ENCODE data around the gene OR5T3. TPM values are rescaled to one million over a fixed set of nuclear protein-coding genes. Genes with fewer than 3 reads are reported as not detected.
"Not testable (repeated sequence)": the region's sequence is repeated elsewhere in the genome, so short reads cannot be mapped to it uniquely, and the experiment has no call there.

Gene OR5T3
- total and polyA plus RNA-seq, 2 donors (not counting 3 experiments of a cell fraction or from before 2014, with no cell fraction given), result not detected

DNA sequence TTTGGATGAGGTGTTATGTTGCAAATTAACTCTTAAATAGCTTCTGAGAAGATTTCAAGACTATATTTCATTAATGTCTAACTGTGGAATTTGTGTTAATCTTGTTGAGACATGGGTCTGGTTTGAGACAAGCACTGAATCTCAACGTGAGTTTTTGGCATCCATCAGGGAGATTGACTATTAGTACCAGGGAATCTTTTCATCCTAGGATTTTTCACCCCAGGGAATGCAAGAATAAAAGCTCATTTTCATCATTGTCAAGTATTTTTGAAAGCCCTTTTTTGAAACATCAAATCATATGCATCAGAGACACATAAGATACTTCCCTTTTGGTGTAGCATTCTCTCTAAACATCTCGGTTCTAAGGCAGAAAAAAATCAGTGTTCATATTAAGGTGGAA, 37.5 kb upstream of the OR5T3 start:
- FAIRE-seq, result no peak
- dilution Hi-C loops (cut with MboI; ENCODE audit: extremely low pct_ligation_motif_present, low sequenced_read_pairs), result no loop called here
- POLR2A ChIA-PET, result no interaction called here

DNA sequence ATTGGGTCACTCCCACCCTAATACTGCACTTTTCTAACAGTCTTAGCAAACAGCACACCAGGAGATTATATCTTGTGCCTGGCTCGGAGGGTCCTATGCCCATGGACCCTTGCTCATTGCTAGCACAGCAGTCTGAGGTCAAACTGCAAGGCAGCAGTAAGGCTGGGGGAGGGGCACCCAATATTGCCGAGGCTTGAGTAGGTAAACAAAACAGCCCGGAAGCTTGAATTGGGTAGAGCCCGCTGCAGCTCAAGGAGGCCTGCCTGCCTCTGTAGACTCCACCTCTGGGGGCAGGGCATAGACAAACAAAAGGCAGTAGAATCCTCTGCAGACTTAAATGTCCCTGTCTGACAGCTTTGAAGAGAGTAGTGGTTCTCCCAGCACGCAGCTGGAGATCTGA, 32.3 kb upstream of the OR5T3 start:
- POLR2A ChIA-PET; CTCF ChIA-PET; H3K9ac ChIP-seq (replicated peaks; ENCODE audit: extremely low read depth, insufficient read depth, low read length); H3K36me3 ChIP-seq (ENCODE audit: control insufficient read depth in 2 of 2, extremely low read depth in 1 of 2, insufficient read depth in 2 of 2, low read length in 2 of 2); H3K79me2 ChIP-seq (ENCODE audit: control insufficient read depth, insufficient read depth, low read length); H3K9me1 ChIP-seq (replicated peaks; ENCODE audit: control insufficient read depth, extremely low read depth, insufficient read depth, low read length); H3K4me1 ChIP-seq (ENCODE audit: control insufficient read depth, extremely low read depth, insufficient read depth, low read length); DNase-seq (ENCODE audit: low read depth, low spot score); dilution Hi-C loops (cut with MboI; ENCODE audit: extremely low pct_ligation_motif_present, low sequenced_read_pairs); H2AFZ ChIP-seq (ENCODE audit: low read depth, low read length); H3K9me3 ChIP-seq (replicated peaks; ENCODE audit: control insufficient read depth, insufficient read depth, low read length); BruUV-seq (replicated peaks); H3K27me3 ChIP-seq (ENCODE audit: control insufficient read depth in 2 of 2, insufficient read depth in 2 of 2, low read length in 2 of 2); intact Hi-C loops (cut with micrococcal nuclease); H4K20me1 ChIP-seq (replicated peaks; ENCODE audit: control insufficient read depth, extremely low read depth, insufficient read depth, low read length); H3K4me3 ChIP-seq (replicated peaks in 1 of 3; ENCODE audit: insufficient read depth in 1 of 3, low read depth in 1 of 3, low read length in 3 of 3); FAIRE-seq; H3K4me2 ChIP-seq (ENCODE audit: insufficient read depth, low read length); H3K27ac ChIP-seq (ENCODE audit: insufficient read depth, low read depth, low read length): not testable (repeated sequence)

More for the DNA sequence above, 37.5 kb upstream of the OR5T3 start:
- H3K4me3 ChIP-seq (replicated peaks in 1 of 3; ENCODE audit: insufficient read depth in 1 of 3, low read depth in 1 of 3, low read length in 3 of 3), result no peak overlapping the region
- no peaks in the 10 kb centered on the region for H3K79me2 ChIP-seq (ENCODE audit: control insufficient read depth, insufficient read depth, low read length)
- no peak overlapping the region for H3K27ac ChIP-seq (ENCODE audit: insufficient read depth, low read depth, low read length)
- intact Hi-C loops (cut with micrococcal nuclease), result no loop called here
- no peaks in the 10 kb centered on the region for H3K9me1 ChIP-seq (replicated peaks; ENCODE audit: control insufficient read depth, extremely low read depth, insufficient read depth, low read length)
- no peaks in the 10 kb centered on the region for H3K27me3 ChIP-seq (ENCODE audit: control insufficient read depth in 2 of 2, insufficient read depth in 2 of 2, low read length in 2 of 2)
- CTCF ChIA-PET, result no interaction called here
- H3K9ac ChIP-seq (replicated peaks; ENCODE audit: extremely low read depth, insufficient read depth, low read length), result no peak overlapping the region
- H2AFZ ChIP-seq (ENCODE audit: low read depth, low read length), result no peak overlapping the region
- no TSS peak for BruUV-seq (replicated peaks)
- no peak for TF ChIP-seq GATA2 (IDR thresholded peaks at IDR 0.05; ENCODE audit: insufficient read depth, insufficient read length, low read depth, low read length)
- no peaks in the 10 kb centered on the region for H3K4me1 ChIP-seq (ENCODE audit: control insufficient read depth, extremely low read depth, insufficient read depth, low read length)
- no peak for DNase-seq (ENCODE audit: low read depth, low spot score)
- no peaks in the 10 kb centered on the region for H4K20me1 ChIP-seq (replicated peaks; ENCODE audit: control insufficient read depth, extremely low read depth, insufficient read depth, low read length)
- H3K9me3 ChIP-seq (replicated peaks; ENCODE audit: control insufficient read depth, insufficient read depth, low read length), result no peaks in the 10 kb centered on the region
- H3K4me2 ChIP-seq (ENCODE audit: insufficient read depth, low read length), result no peak overlapping the region
- no peaks in the 10 kb centered on the region for H3K36me3 ChIP-seq (ENCODE audit: control insufficient read depth in 2 of 2, extremely low read depth in 1 of 2, insufficient read depth in 2 of 2, low read length in 2 of 2)

DNA sequence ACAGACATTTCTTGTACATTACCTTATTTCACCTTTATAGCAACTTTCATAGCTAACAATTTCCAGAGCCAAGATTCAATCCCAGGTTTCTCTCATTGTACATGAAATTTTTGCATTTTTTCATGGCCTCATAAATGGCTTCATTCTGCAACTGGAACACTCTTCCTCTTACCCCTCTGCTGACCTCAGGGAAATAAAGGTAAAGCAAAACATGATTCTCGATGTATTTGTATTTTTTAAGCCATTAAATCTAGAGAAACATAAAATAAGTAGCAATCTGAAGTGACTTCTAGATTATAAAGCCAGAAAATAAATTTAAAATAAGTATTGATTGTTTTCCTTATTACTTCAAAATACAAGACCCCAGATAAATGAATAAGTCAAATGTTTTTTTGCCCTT, 17.9 kb upstream of the OR5T3 start, which contains the start of gene OR5T2:
Gene OR5T2 (minus strand): TSS at position 101 of the 400 bp plus-strand sequence. CDS start 1,193 bp downstream, outside the sequence.
- DNase-seq (ENCODE audit: low read depth, low spot score) (no peak), FAIRE-seq (no peak)
- no peak within 1 kb of the TSS for H3K27ac ChIP-seq (ENCODE audit: insufficient read depth, low read depth, low read length)
- H3K9ac ChIP-seq (replicated peaks; ENCODE audit: extremely low read depth, insufficient read depth, low read length), result no peak within 1 kb of the TSS
- no peaks in the 10 kb centered on the region for H3K27me3 ChIP-seq (ENCODE audit: control insufficient read depth in 2 of 2, insufficient read depth in 2 of 2, low read length in 2 of 2)
- no peak within 1 kb of the TSS for H3K4me2 ChIP-seq (ENCODE audit: insufficient read depth, low read length)
- no peaks in the 10 kb centered on the region for H3K4me1 ChIP-seq (ENCODE audit: control insufficient read depth, extremely low read depth, insufficient read depth, low read length)
- TF ChIP-seq JUN (IDR thresholded peaks at IDR 0.05; ENCODE audit: borderline replicate concordance, insufficient read depth, insufficient read length, low read depth) (no peak), EZH2 (IDR thresholded peaks at IDR 0.05; ENCODE audit: borderline replicate concordance, low read depth, low read length, severe bottlenecking) (no peak), MYC (IDR thresholded peaks at IDR 0.05; ENCODE audit: low read depth, low read length) (no peak), POLR2AphosphoS5 (IDR thresholded peaks at IDR 0.05; ENCODE audit: insufficient read depth, low read depth, low read length) (no peak), POLR2A (IDR thresholded peaks at IDR 0.05; ENCODE audit: low read depth, low read length) (no peak), FOS (IDR thresholded peaks at IDR 0.05; ENCODE audit: borderline replicate concordance, insufficient read depth, low read length) (no peak), GATA2 (IDR thresholded peaks at IDR 0.05; ENCODE audit: insufficient read depth, insufficient read length, low read depth, low read length) (no peak)
- TF ChIP-seq, protein P1, sequence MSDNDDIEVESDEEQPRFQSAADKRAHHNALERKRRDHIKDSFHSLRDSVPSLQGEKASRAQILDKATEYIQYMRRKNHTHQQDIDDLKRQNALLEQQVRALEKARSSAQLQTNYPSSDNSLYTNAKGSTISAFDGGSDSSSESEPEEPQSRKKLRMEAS (IDR thresholded peaks at IDR 0.05; ENCODE audit: insufficient read depth, insufficient read length), result no peak
- TF ChIP-seq, protein P2, sequence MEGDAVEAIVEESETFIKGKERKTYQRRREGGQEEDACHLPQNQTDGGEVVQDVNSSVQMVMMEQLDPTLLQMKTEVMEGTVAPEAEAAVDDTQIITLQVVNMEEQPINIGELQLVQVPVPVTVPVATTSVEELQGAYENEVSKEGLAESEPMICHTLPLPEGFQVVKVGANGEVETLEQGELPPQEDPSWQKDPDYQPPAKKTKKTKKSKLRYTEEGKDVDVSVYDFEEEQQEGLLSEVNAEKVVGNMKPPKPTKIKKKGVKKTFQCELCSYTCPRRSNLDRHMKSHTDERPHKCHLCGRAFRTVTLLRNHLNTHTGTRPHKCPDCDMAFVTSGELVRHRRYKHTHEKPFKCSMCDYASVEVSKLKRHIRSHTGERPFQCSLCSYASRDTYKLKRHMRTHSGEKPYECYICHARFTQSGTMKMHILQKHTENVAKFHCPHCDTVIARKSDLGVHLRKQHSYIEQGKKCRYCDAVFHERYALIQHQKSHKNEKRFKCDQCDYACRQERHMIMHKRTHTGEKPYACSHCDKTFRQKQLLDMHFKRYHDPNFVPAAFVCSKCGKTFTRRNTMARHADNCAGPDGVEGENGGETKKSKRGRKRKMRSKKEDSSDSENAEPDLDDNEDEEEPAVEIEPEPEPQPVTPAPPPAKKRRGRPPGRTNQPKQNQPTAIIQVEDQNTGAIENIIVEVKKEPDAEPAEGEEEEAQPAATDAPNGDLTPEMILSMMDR (IDR thresholded peaks at IDR 0.05; ENCODE audit: extremely low read depth in 1 of 2, insufficient read depth in 1 of 2, low read depth in 1 of 2, low read length in 2 of 2), result no peak
- ChIA-PET CTCF (no interaction called here), POLR2A (no interaction called here)
- H2AFZ ChIP-seq (ENCODE audit: low read depth, low read length), result no peak within 1 kb of the TSS
- H3K9me1 ChIP-seq (replicated peaks; ENCODE audit: control insufficient read depth, extremely low read depth, insufficient read depth, low read length), result no peaks in the 10 kb centered on the region
- intact Hi-C loops (cut with micrococcal nuclease) (no loop called here), dilution Hi-C loops (cut with MboI; ENCODE audit: extremely low pct_ligation_motif_present, low sequenced_read_pairs) (no loop called here)
- H3K9me3 ChIP-seq (replicated peaks; ENCODE audit: control insufficient read depth, insufficient read depth, low read length), result peaks cover 2% of the 10 kb centered on the region
- H3K36me3 ChIP-seq (ENCODE audit: control insufficient read depth in 2 of 2, extremely low read depth in 1 of 2, insufficient read depth in 2 of 2, low read length in 2 of 2), result no peaks in the 10 kb centered on the region
- no peaks in the 10 kb centered on the region for H4K20me1 ChIP-seq (replicated peaks; ENCODE audit: control insufficient read depth, extremely low read depth, insufficient read depth, low read length)
- no TSS peak for BruUV-seq (replicated peaks)
- no peaks in the 10 kb centered on the region for H3K79me2 ChIP-seq (ENCODE audit: control insufficient read depth, insufficient read depth, low read length)
- H3K4me3 ChIP-seq (replicated peaks in 1 of 3; ENCODE audit: insufficient read depth in 1 of 3, low read depth in 1 of 3, low read length in 3 of 3), result no peak within 1 kb of the TSS

All from endothelial cell of umbilical vein (primary cell).